HTERT RPE-1 (cell line): ENCODE data around the gene CDC25A.

ENCODE experiments used
- in situ Hi-C: fragments of 300-500 bp; cut with MboI; formaldehyde crosslinking; loops from 4 replicates; pipeline ENCODE4 v1.14.3; 2020; ENCODE audit warnings: low sequenced_read_pairs

CDC25A gene

GRCh38 chr3:48142316-48142870 is 45.8 kb downstream of the CDC25A start:
- in situ Hi-C loops = no loop called here

- in situ Hi-C loops = no loop called here
Observed at GRCh38 chr3:48141604-48142137, 46.5 kb downstream of the CDC25A start.

- in situ Hi-C loops = no loop called here
Observed at GRCh38 chr3:48140936-48141603, 47.1 kb downstream of the CDC25A start.

- in situ Hi-C loops = no loop called here
Observed at GRCh38 chr3:48140336-48140757, 47.9 kb downstream of the CDC25A start.

- in situ Hi-C loops = no loop called here
Observed at GRCh38 chr3:48137425-48137999, 50.7 kb downstream of the CDC25A start.

- in situ Hi-C loops = no loop called here
Observed at GRCh38 chr3:48135552-48136495, 52.4 kb downstream of the CDC25A start.

GRCh38 chr3:48130321-48130904 is 57.8 kb downstream of the CDC25A start:
- in situ Hi-C loops = no loop called here

- in situ Hi-C loops = no loop called here
Observed at GRCh38 chr3:48129921-48130320, 58.3 kb downstream of the CDC25A start.

GRCh38 chr3:48128774-48129173 is 59.4 kb downstream of the CDC25A start:
- in situ Hi-C loops = no loop called here

GRCh38 chr3:48125886-48126622 is 62.2 kb downstream of the CDC25A start:
- in situ Hi-C loops = no loop called here

- in situ Hi-C loops = no loop called here
Observed at GRCh38 chr3:48125013-48125705, 63.1 kb downstream of the CDC25A start.

- in situ Hi-C loops = no loop called here
Observed at GRCh38 chr3:48123346-48123745, 64.9 kb downstream of the CDC25A start.

GRCh38 chr3:48122504-48122903 is 65.7 kb downstream of the CDC25A start:
- in situ Hi-C loops = no loop called here

GRCh38 chr3:48120223-48120622 is 68.0 kb downstream of the CDC25A start:
- in situ Hi-C loops = no loop called here

GRCh38 chr3:48119505-48120193 is 68.6 kb downstream of the CDC25A start:
- in situ Hi-C loops = no loop called here

- in situ Hi-C loops = no loop called here
Observed at GRCh38 chr3:48118928-48119327, 69.3 kb downstream of the CDC25A start.

- in situ Hi-C loops = no loop called here
Observed at GRCh38 chr3:48118322-48118721, 69.9 kb downstream of the CDC25A start.

GRCh38 chr3:48112813-48113212 is 75.4 kb downstream of the CDC25A start:
- in situ Hi-C loops = no loop called here
